Stimulated activated memory B cell treated with anti-CD40 and anti-IgM and Interleukin-4, amounts not matched to agents 10 μg/mL and 1 μg/mL and 100 μg/mL, for 72 hours (primary cell): ENCODE measurements around the gene SPI1.
A peak's percentile ranks its signal among the peaks of the same experiment; 100 is the strongest.

Experiments
- ATAC-seq: fragments of 150-1000 bp; cut with Tn5 transposase; 2 replicates; pipeline ENCODE4 v1.10.0; 2021
- H3K27ac Mint-ChIP-seq: one replicate; pipeline ENCODE4 v1.8.0; 2022; ENCODE audit warnings: mild to moderate bottlenecking, mixed read lengths
- H3K27me3 Mint-ChIP-seq: one replicate; pipeline ENCODE4 v1.8.0; 2022; ENCODE audit warnings: mixed read lengths
- H3K36me3 Mint-ChIP-seq: one replicate; pipeline ENCODE4 v1.8.0; 2022; ENCODE audit warnings: mixed read lengths
- H3K4me1 Mint-ChIP-seq: one replicate; pipeline ENCODE4 v1.8.0; 2022; ENCODE audit warnings: mixed read lengths
- H3K4me3 Mint-ChIP-seq: one replicate; pipeline ENCODE4 v1.8.0; 2022; ENCODE audit warnings: mild to moderate bottlenecking, moderate library complexity, mixed read lengths
- H3K9me3 Mint-ChIP-seq: one replicate; pipeline ENCODE4 v1.8.0; 2022; ENCODE audit warnings: mixed read lengths

The SPI1 gene

DNA sequence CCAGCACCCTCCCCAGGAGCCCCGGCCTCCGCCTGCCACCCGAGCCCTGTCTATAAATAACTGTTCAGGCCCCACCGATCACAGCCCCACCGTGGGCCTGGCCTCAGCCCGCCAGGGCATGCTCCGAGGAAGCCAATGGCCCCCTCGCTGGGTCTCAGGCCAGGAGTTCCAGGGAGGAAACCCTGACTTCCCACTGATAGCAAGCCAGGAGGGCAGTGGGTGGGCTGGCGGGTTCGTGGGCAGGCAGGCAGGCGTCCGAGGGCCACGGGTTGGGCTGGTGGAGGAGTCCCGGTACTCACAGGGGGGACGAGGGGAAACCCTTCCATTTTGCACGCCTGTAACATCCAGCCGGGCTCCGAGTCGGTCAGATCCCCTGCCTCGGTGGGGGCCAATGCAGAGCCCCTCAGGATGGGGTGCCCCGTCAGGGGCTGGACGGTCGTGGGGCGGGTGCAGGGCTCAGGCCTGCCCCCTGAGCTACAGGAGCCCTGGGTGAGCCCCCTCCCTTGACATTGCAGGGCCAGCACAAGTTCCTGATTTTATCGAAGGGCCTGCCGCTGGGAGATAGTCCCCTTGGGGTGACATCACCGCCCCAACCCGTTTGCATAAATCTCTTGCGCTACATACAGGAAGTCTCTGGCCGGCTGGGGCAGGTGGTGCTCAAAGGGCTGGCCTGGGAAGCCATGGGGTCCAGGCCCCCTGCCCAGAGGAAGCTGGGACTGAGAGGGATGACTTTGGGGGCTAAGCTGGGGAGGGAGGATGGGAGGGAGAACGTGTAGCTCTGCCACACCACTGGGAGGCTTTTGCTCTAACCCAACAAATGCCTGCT, at the start of gene SPI1:
TSS of gene SPI1 (minus strand) at position 538 of the 826 bp plus-strand sequence. CDS start at position 344, 194 bp downstream.
- H3K4me3 Mint-ChIP-seq: no peak within 1 kb of the TSS
- ATAC-seq: peak; percentile 90
- peaks cover 45% of the 10 kb centered on the region for H3K4me1 Mint-ChIP-seq
- H3K27me3 Mint-ChIP-seq: no peaks in the 10 kb centered on the region
- peaks cover 22% of the 10 kb centered on the region for H3K36me3 Mint-ChIP-seq
- H3K27ac Mint-ChIP-seq: no peak within 1 kb of the TSS
- no peaks in the 10 kb centered on the region for H3K9me3 Mint-ChIP-seq

DNA sequence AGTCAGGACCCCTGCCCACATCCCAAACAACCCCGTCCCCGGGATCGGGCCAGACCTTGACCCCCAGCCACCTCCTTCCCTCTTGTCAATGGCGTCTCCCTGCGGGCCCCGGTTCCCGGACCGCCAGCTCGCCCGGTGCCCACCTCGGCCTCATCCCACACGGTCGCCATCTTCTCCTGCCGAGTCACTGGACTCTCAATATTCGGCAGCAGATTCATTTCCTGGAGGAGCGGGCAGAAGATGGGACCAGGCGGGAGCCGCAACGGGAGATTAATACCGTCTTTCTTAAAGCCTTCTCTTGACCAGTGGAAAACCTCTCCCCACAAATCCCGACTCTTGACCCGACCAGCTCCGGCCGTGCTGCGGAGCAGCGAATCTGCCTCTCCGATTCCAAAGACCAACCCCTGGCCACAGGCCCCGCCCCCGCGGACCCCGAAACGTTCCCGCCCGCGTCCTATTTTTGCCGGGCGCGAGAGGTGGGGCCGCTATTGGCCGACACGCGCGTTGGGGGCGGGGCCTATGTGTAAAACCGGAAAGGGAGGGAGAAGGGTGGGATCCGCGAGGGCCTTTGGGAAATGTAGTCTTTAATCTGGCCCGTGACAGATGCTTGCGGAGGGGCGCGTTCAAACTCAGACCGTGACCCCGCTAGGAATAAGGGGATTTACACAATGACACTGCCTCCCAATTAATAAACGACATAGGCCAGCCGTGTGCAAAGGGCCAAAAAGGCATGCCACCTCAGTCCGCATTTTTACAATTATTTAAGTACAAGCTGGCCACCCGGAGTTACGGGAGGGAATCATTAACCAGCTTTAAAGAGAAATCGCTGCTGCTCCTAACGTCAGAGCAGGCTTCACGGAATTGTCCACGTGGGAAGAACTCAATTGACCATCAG, 48.0 kb upstream of the SPI1 start, which contains the start of gene PSMC3:
TSS of gene PSMC3 (minus strand) at position 378 of the 895 bp plus-strand sequence. CDS start at position 218, 160 bp downstream.
- no peaks in the 10 kb centered on the region for H3K27me3 Mint-ChIP-seq
- H3K4me3 Mint-ChIP-seq: peak within 1 kb of the TSS; percentile 91
- H3K36me3 Mint-ChIP-seq: peaks cover 41% of the 10 kb centered on the region
- no peaks in the 10 kb centered on the region for H3K9me3 Mint-ChIP-seq
- peak within 1 kb of the TSS; percentile 97 for H3K27ac Mint-ChIP-seq
- ATAC-seq: peak; percentile 97
- H3K4me1 Mint-ChIP-seq: peaks cover 25% of the 10 kb centered on the region

DNA sequence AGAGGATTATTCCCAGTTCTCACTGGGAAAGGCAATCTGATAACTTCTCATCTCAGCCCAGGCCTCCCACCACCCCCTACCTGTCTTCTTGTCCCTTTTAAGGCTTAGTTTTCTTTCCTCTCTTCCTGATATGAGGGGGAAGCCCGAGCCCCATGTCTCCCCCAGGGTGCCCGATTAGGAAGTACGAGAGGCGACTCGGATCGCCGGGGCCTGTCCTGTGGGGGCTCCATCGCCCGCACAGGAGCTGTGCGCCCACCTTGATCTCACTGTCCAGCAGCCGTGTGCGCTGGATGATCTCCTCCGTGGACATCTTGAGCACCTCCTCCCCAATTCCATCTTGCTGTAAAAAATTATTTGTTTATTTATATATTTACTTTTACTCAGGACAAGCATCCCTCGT, 47.3 kb upstream of the SPI1 start:
- Mint-ChIP-seq H3K27ac (peak overlapping the region; percentile 97), H3K4me1 (peaks cover 25% of the 10 kb centered on the region), H3K27me3 (no peaks in the 10 kb centered on the region), H3K9me3 (no peaks in the 10 kb centered on the region), H3K4me3 (peak overlapping the region; percentile 91), H3K36me3 (peaks cover 45% of the 10 kb centered on the region)
- no peak for ATAC-seq

DNA sequence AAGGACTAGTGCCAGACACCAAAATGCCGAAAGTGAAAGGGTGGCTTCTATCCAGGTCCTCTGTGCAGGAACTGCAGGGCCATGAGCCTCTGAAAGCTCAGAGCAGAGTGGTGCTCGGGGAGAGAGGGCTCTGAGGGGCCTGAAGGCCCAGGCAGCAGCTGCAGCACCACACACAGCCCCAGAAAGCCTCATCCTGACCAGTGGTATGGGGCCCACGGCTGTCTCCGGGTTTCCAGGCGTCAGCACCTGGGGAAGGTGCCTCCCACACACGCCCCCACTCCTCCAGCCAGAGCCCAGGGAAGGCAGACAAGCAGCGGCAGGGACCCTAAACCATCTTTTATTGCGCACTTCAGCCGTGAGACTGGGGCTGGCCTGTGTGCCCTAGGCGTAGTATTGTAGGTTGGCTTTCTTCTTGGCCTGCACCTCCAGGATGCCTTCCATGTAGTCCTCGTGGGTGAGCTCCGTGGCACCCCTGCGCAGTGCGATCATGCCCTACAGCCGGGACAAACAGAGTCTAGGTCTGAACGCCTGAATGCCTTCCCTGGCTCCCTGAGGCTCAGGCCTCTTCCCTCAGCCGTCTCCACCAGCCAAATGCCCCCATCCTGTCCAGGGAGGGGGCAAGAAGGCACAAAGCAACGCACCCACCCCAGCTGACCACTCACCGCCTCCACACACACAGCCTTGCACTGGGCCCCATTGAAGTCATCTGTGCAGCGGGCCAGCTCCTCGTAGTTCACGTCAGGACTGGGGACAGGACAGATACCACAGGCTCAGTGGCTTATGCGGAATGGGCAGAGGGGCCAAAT, 40.3 kb upstream of the SPI1 start:
- Mint-ChIP-seq H3K4me3 (no peak overlapping the region), H3K4me1 (peaks cover 14% of the 10 kb centered on the region), H3K9me3 (no peaks in the 10 kb centered on the region), H3K27me3 (no peaks in the 10 kb centered on the region), H3K36me3 (peaks cover 67% of the 10 kb centered on the region), H3K27ac (peak overlapping the region; percentile 69)
- no peak for ATAC-seq

DNA sequence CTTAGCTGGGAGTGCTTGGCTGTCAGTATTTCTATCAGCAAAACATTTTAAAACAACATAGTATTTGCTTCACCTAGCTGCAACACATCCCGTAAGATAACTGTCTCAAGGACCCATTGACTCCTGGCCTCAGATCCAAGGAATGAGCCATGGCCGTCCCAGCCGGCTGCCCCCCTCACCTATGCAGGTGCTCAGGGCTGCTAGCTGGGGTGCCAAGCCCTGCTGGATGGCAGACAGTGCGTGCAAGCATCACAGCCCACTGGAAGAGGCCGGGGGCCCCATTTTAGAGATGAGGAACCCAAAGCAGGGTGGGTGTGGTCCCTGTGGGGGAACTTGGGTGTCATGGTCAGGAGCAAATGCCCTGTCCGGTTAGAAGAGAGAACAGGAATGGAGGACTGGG, 39.4 kb upstream of the SPI1 start:
- Mint-ChIP-seq H3K27me3 (no peaks in the 10 kb centered on the region), H3K36me3 (peaks cover 70% of the 10 kb centered on the region), H3K9me3 (no peaks in the 10 kb centered on the region), H3K4me3 (no peak overlapping the region), H3K4me1 (peaks cover 15% of the 10 kb centered on the region), H3K27ac (peak overlapping the region; percentile 69)
- no peak for ATAC-seq

DNA sequence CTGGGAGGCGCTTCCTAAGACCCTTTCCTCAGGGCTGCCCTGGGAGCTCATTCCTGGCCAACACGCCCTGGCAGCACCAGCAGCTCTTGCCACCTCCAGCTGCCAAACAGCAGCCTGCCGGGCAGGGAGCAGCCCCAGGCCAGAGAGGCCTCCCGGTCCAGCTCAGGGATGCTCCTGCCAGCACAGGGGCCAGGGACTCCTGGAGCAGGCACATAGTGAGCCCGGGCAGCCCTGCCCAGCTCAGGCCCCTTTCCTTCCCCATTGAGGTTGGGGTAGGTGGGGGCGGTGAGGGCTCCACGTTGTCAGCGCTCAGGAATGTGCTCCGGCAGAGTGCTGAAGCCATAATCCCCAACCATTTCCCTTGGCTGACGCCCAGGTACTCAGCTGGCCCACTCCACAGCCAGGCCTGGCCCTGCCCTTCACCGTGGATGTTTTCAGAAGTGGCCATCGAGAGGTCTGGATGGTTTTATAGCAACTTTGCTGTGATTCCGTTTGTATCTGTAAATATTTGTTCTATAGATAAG, 37.7 kb upstream of the SPI1 start:
- Mint-ChIP-seq H3K9me3 (no peaks in the 10 kb centered on the region), H3K36me3 (peaks cover 57% of the 10 kb centered on the region), H3K4me3 (no peak overlapping the region), H3K27ac (no peak overlapping the region), H3K4me1 (peaks cover 25% of the 10 kb centered on the region), H3K27me3 (no peaks in the 10 kb centered on the region)
- no peak for ATAC-seq

DNA sequence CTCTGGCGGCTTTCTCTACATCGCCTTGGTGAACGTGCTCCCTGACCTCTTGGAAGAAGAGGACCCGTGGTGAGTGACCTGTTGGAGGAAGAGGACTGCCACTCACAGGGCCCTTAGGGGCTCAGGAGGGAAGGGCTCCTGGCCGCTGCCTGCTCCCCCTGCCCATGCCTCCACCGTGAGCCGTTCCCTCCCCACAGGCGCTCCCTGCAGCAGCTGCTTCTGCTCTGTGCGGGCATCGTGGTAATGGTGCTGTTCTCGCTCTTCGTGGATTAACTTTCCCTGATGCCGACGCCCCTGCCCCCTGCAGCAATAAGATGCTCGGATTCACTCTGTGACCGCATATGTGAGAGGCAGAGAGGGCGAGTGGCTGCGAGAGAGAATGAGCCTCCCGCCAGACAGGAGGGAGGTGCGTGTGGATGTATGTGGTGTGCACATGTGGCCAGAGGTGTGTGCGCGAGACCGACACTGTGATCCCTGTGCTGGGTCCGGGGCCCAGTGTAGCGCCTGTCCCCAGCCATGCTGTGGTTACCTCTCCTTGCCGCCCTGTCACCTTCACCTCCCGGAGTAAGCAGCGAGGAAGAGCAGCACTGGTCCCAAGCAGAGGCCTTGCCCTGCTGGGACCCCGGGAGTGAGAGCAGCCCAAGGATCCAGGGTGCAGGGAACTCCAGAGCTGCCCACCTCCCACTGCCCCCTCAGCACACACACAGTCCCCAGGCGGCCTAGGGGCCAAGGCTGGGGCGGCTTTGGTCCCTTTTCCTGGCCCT, 36.9 kb upstream of the SPI1 start:
- no peaks in the 10 kb centered on the region for H3K9me3 Mint-ChIP-seq
- H3K27ac Mint-ChIP-seq: peak overlapping the region; percentile 42
- ATAC-seq: no peak
- peaks cover 27% of the 10 kb centered on the region for H3K4me1 Mint-ChIP-seq
- H3K4me3 Mint-ChIP-seq: no peak overlapping the region
- H3K36me3 Mint-ChIP-seq: peaks cover 52% of the 10 kb centered on the region
- H3K27me3 Mint-ChIP-seq: no peaks in the 10 kb centered on the region

DNA sequence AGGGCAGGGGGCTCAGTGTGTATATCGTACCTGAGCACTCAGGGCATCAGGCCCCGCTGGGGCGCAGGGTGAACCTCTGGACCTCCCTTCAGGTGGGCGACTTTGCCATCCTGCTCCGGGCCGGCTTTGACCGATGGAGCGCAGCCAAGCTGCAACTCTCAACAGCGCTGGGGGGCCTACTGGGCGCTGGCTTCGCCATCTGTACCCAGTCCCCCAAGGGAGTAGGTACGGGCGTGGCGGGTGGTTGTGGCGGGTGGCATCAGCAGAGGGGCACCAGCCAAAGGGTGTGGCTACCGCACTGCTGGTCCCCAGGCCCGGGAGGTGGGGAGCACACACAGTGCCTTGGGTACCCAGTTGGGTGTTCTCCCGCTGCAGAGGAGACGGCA, 36.3 kb upstream of the SPI1 start:
- Mint-ChIP-seq H3K4me3 (no peak overlapping the region), H3K27ac (no peak overlapping the region), H3K36me3 (peaks cover 46% of the 10 kb centered on the region), H3K9me3 (no peaks in the 10 kb centered on the region), H3K4me1 (peaks cover 33% of the 10 kb centered on the region), H3K27me3 (no peaks in the 10 kb centered on the region)
- peak; percentile 4 for ATAC-seq

DNA sequence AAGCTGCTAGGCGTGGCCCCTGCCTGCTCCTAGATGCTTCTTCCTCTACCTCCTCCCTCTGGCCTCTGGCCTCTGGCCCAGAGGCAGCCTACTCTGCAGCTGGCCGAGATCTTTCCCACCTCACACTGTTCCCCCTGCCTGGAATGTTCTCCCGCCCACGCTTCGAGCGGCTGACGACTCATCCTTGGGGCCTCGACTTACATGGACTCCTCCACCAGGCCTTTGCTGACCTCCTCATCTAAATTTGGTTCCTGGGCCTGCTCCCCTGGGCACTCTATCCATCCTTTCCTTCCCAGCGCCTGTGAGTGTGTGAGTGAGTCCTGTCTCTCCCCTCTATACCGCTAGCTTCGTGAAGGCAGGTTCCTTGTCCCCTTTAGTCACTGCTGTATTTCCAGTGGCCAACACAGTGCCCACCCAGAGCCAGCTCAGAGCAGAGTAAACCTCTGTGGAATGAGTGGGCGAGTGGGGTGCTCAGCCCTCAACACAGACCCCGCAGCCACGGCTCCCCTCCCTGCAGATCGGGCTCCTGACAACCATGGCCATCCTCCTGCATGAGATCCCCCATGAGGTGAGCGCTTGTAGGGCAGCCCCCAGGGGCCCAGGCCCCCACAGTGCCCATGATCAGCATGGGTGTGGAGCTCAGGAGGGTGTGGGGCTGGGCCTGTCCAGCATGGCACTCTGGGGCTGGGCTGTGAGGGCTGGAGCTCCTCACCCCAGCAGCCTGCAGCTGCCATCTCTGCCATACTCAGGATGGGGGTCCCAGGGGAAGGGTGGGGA, 35.7 kb upstream of the SPI1 start:
- no peaks in the 10 kb centered on the region for H3K9me3 Mint-ChIP-seq
- H3K4me3 Mint-ChIP-seq: no peak overlapping the region
- peaks cover 39% of the 10 kb centered on the region for H3K4me1 Mint-ChIP-seq
- peak overlapping the region; percentile 11 for H3K27ac Mint-ChIP-seq
- ATAC-seq: peak; percentile 1
- peaks cover 42% of the 10 kb centered on the region for H3K36me3 Mint-ChIP-seq
- H3K27me3 Mint-ChIP-seq: no peaks in the 10 kb centered on the region

DNA sequence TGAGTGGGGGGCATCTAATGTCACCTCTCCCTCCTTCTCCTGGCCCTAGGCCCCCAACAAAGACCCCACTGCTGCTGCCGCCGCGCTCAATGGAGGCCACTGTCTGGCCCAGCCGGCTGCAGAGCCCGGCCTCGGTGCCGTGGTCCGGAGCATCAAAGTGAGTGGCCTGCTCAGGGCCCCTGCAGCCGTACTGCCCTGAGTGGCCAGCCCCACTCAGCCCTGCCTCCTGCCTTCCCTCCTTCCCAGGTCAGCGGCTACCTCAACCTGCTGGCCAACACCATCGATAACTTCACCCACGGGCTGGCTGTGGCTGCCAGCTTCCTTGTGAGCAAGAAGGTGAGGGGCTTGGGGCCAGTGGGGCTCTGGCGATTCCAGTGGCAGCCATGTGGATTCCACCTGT, 35.0 kb upstream of the SPI1 start:
- Mint-ChIP-seq H3K36me3 (peaks cover 35% of the 10 kb centered on the region), H3K4me3 (no peak overlapping the region), H3K27me3 (no peaks in the 10 kb centered on the region), H3K4me1 (peaks cover 45% of the 10 kb centered on the region), H3K9me3 (no peaks in the 10 kb centered on the region), H3K27ac (peak overlapping the region; percentile 11)
- ATAC-seq: no peak

DNA sequence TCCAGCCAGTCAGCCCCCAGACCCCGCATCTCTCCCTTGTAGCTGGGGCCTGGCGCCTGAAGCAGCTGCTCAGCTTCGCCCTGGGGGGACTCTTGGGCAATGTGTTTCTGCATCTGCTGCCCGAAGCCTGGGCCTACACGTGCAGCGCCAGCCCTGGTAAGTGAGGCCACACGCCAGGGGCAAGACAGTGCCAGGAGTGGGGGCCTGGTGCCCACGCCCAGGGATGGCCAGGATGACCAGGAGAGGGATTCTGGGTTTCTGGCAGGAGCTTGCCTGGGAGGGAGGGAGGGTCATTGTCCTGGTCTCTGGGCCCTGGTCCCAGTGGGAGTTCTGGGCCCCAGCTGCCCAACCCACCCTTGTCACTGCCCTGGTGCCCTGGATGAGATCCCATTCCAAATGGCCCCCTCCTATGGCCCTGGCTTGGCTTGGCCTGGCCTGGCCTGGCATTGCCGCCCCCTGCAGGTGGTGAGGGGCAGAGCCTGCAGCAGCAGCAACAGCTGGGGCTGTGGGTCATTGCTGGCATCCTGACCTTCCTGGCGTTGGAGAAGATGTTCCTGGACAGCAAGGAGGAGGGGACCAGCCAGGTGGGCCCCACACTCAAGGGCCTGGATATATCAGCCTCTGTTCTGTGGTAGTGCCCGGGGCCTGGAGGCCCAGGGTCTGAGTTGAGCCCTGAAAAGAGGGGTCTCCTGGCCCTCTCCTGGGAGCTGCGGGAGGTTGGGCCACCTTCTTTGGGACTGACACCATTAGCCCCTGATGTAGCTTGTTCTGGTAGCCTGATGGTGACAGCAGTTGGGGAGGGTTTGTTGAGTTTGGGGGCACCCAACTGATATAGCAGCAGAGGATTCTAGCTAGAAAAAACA, 33.8 kb upstream of the SPI1 start:
- H3K4me3 Mint-ChIP-seq: no peak overlapping the region
- no peaks in the 10 kb centered on the region for H3K9me3 Mint-ChIP-seq
- ATAC-seq: no peak
- peak overlapping the region; percentile 58 for H3K27ac Mint-ChIP-seq
- peaks cover 22% of the 10 kb centered on the region for H3K36me3 Mint-ChIP-seq
- no peaks in the 10 kb centered on the region for H3K27me3 Mint-ChIP-seq
- H3K4me1 Mint-ChIP-seq: peaks cover 46% of the 10 kb centered on the region

DNA sequence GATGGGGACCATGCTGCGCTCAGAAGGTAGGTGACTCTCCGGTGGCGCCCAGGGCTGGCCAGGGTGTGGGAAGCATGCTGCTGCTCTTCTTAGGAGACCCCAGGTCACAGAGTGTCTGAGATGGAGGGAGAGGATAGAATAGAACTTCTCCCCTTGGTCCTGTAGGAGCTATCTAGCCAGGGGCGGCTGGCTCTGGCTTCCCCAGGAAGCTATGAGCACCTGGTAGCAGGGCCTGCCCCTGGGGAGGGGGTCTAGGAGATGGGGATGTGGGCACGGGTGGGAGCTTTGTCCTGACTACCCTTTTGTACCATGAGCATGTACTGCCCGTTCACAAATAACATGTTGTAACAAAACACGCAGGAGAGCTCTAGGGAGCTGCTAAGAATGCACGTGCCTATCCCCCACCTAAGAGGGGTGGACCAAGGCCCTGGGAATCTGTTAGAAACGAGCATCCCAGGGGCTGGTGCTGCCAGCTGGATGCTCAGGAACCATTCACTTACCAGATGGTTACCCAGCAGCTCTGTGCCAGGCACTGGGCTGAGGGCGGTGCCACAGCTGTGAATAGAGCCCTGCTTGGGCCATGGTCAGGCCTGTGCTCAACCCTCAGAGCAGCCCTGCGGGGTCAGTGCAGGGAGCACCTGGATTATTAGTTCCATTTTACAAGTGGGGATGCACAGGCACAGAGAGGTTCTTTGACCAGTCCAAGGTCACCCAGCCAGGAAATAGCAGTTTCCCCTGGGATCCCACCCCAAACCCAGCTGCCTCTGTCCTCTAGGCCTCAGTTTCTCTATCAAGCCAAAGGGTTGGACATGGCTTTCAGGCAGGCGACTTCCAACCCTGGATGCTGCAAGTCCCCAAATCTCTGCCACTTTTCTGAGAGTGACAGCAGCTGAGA, 32.3 kb upstream of the SPI1 start:
- H3K27ac Mint-ChIP-seq: peak overlapping the region; percentile 58
- no peak for ATAC-seq
- no peaks in the 10 kb centered on the region for H3K27me3 Mint-ChIP-seq
- H3K36me3 Mint-ChIP-seq: peaks cover 14% of the 10 kb centered on the region
- H3K9me3 Mint-ChIP-seq: no peaks in the 10 kb centered on the region
- H3K4me3 Mint-ChIP-seq: no peak overlapping the region
- peaks cover 52% of the 10 kb centered on the region for H3K4me1 Mint-ChIP-seq
